ENCODE results near the gene ZNF30.
A peak's percentile ranks its signal among the peaks of the same experiment; 100 is the strongest.
"Not testable (repeated sequence)": the region's sequence is repeated elsewhere in the genome, so short reads cannot be mapped to it uniquely, and the experiment has no call there.

ZNF30 gene

DNA sequence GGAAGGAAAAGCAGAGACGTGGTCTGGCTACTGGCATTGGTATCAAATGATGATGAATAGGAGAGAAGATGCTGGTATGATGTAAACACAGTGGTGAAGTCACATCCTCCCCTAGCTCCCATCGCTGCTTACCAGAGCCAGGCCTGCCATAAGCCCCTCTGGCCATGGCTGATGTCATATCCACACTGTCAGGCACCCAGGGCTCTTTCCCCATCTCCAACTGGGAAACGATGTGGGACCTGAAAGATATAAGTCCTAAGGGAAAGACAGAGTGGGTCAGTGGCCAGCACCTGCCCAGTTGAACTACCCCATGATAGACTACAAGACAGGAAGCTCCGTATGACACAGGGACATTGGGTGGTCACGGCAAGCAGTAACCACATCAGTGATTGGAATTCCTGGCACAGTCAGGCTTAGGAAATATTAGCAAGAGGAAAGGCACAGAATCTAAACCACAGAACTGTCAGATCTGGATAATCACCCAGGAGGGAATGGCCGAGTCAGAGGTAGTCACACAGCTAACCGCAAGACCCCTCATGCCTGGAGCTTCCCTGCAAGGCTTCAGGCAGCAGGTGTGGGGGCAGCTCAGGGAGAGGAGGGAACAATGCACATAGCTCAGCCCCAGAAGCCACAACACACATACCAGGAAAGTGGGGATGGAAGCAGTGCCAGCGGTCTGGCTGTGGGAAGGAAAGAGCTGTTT is 33.6 kb downstream of the ZNF30 start:
- no peak for DNase-seq (ENCODE audit: low spot score)

DNA sequence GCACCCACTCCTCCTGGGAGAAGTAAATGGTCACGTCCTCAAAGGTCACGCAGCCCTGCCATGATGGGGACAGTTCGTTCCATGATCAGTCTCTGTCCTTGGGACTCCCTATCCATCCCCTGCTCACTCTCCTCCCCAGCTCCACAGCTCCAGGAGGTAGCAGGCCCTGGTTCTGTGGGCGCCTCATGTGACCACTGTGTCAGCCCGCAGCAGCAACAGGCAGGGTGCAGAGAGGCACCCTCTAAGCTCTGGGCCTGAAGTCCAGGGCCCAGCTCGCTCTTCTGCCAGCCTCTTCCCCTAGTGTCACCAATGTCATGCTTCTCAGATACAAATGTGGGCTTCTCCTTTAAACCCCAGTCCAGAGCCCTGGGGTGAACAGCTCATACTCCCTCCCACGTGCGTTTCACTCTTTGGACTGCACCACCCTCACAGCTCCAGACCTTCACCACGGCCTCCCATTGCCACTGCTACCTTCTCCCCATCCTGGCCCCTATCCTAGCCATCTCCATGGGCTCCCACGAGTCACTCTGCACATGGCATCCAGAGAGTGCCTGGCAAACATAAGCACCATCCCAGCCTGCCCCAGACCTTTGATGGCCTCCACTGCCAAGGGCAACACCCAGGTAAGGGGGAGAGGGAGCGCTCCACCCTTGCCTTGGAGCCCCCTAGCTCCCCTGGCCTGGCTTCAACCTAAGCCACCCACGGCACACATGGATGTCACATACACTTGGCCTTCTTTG is 34.4 kb downstream of the ZNF30 start:
- DNase-seq (ENCODE audit: low spot score): no peak

DNA sequence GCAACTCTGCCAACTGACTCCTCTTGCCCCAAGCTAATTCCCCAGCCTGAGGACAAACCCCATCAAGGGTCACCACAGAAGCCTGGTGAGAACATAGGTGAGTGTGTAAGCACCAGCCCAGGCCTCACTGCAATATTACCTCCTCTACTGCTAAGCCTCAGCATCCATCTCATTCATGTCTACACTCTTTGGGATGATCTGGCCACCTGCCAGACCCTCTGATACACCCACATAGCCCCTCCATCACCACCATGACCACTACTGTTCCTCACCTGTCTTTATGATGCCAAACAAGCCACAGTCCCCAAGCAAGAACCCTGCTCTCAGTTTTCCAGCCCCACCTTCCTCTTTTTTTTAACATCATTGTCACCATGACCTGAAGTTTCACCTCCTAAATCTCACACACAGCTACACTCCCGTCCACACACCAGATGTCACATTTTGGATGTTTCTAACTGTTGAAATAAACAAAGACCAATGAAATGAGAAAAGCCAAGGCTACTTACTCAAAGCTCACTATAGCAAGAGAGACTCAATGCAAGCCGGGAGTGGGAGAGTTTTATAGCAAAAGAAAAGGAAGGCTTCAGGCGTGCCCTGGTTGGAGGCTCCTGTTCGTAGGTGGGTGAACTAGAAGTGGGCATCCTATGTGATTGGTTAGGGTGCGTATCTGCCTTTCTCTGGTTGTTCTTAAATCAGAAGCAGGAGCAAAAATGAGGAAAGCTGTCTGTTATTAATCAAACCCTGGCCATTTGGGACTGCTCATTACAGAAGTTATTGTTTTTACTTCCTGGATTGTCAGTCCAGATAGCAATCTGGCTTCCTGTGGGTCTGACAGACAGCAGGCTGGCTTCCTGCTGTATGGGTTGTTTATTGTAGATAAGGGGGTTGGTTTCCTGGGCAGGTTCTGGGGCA is 35.3 kb downstream of the ZNF30 start:
- no peak for DNase-seq (ENCODE audit: low spot score)

DNA sequence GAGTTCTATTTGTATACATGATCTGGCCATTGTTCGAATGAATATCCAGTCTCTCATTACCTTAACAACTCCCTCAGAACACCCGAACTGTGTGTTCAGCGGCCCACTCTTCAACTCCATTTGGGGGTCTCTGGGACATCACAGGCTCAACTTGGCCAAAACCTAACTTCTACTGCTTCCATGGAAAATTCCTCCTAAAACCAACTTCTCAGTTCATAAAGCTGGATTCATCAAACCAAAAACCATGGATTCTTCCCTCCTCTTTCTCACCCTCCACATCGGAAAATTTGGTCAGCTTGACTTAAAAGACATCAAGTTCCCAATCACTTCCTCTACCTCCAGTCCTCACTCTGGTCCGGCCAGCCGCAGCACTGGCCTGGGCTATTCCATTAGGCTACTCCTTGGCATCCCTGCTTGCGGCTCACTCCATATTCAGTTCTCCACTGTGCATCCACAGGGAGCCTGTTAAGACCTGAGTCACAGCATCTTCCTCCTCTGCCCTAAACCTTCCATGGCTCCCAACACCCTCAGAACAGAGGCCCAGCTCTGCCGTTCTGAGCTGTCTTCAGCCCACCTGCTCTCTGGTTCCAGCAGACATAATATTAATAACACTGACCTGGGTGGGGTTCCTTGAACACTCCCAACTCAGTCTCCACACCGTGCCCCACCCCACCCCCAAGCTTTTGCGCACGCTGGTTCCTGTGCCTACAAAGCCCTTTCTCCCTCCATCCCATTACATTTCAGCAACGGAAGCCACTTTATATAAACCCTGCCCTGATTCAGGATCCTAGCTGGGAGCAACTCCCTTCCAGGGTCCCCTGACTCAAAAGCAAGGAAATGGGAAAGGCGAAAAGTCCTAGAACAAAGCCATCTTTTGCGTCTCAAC is 36.2 kb downstream of the ZNF30 start:
- no peak for DNase-seq (ENCODE audit: low spot score)

DNA sequence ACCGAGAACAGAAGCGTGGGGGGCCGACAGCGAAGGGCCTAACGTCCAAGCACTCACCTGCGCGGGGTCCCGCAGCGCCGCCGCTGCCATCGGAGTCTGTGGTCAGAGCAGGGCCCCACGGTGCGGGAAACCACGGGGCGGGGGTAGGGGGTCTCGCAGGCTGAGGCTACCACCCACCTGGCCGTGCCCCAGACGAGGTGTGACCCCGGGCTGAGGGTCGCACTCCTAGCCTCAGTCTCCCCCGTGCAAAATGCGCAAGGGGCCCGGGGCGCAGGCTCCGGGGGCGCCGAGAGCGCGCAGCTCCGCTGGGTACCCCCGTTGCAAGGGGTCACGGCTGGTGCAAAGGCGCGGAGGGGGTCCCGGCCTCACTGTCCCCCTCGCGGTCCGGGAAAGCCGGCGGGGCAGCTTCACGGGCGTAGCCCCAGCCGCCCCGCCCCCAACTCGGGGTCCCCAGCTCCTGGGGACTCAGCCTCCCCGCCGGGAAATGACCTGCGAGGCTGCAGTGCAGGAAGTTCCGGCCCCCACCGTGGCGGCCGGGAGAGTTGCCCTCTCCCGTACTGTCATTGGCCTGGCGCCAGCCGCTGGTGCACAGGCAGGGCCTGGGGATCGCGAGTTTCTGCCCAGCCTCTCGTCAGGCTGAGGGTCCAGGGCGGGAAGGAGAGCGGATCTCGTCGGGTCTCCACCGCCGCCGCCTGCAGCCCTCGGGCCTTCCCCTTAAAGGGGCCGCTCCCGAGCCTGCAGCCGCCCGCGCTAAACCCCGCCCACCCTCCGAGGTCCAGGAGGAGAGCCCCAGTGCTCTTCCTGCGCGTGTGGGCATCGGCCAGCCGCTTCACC is 37.1 kb downstream of the ZNF30 start, which contains the start of gene ZNF792:
Gene ZNF792, minus strand, starts transcription at position 657 of the 834 bp plus-strand sequence. Its CDS starts 567 bp downstream, at position 90.
- DNase-seq (ENCODE audit: low spot score): peak; percentile 52

DNA sequence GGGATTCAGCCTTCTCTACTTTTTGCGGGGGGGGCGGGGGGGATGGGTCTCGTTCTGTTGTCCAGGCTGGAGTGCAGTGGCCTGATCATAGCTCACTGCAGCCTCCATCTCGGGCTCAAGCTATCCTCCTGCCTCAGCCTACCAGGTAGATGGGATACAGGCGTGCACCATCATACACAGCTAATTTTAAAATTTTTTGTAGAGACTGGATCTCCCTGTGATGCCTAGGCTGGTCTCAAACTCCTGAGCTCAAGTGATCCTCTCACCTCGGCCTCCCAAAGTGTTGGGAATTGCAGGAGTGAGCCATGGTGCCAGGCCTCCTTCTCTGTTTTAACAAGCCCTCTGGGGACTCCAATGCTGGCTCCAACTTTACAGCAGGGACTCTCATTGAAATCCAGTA is 37.9 kb downstream of the ZNF30 start:
- DNase-seq (ENCODE audit: low spot score): no peak

DNA sequence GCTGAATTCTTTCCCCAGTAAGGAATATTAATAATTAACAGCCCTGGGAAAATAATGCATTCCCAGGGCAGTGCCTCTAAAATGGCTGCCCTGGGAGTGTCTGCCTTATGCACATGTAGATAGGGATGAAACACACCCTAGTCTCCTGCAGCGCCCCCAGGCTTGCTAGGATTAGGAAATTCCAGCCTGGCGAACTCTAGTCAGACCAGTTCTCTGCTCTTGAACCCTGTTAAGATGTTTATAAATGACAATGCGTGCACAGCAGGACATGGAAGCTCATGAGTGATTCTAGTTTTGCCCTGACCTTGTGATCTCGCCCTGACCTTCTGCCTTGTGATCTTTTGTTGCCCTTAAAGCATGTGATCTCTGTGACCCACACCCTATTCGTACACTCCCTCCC is 38.8 kb downstream of the ZNF30 start:
- DNase-seq (ENCODE audit: low spot score): not testable (repeated sequence)

DNA sequence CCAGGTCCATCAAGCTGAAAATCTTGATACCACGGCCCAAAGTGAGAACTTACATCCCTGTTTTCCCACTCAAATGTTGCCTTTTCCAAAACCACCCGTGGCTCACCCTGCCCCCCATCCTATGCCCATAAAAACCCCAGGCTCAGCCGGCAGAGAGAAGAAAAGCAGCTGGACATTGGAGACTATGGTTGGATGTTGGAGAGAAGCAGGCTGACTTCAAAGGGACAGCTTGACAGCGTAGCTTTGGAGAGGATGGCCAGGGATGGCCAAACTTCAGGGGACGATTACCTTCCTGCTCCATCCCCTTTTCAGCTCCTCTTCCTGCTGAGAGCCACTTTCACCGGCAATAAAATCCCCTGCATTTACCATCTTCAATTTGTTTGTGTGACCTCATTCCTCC is 40.8 kb downstream of the ZNF30 start:
- no peak for DNase-seq (ENCODE audit: low spot score)

DNA sequence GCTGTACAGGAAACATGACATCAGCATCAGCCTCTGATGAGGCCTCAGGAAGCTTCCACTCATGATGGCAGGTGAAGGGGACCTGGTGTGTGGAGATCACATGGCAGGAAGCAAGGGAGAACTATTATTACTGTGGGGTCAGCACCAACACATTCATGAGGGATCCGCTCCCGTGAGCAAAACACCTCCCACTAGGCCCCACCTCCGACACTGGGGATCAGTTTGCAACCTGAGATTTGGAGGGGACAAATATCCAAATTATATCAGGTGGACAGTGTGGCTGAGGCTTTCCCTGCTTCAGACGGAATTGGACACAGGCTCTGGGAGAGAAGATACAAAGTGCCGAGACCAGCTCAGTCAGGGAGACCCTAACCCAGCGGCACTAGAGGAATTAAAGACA is 43.0 kb downstream of the ZNF30 start:
- DNase-seq (ENCODE audit: low spot score): no peak

DNA sequence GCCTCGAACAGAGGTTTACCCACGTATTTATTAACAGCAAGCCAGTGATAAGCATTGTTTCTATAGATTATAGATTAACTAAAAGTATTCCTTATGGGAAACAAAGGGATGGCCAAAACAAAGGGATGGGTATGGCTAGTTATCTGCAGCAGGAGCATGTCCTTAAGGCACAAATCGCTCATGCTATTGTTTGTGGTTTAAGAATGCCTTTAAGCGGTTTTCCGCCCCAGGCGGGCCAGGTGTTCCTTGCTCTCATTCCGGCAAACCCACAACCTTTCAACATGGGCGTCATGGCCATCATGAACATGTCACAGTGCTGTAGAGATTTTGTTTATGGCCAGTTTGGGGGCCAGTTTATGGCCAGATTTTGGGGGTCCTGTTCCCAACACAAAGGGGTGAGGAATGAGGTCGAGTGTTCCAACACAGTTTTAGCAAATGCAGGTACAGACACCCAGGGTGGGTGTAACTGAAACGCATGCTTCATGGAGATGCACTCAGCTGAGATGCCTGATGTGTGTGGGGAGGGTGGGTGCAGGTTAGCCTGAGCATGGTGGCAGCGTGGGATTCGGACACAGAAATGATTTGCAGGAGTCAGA is 43.6 kb downstream of the ZNF30 start:
- not testable (repeated sequence) for DNase-seq (ENCODE audit: low spot score)

DNA sequence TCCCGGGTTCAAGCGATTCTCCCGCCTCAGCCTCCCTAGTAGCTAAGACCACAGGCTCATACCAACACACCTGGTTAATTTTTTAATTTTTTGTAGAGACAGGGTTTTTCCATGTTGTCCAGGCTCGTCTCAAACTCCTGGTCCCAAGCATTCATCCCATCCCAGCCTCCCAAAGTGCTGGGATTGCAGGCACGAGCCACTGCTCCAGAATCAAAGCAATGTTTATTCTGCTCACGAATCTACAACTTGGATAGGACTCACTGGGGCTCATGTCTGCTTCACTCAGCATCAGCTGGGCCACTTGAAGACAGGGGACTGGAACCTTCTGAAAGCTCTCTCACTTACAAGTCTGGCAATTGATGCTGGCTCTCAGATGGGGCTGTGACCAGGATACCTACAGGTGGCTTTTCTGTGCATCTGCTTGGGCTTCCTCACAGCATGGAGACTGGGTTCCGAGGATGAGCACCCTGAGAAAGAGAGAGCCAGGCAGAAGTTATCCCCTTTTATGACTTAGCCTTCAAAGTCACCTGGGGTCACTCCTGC is 45.5 kb downstream of the ZNF30 start:
- no peak for DNase-seq (ENCODE audit: low spot score)

DNA sequence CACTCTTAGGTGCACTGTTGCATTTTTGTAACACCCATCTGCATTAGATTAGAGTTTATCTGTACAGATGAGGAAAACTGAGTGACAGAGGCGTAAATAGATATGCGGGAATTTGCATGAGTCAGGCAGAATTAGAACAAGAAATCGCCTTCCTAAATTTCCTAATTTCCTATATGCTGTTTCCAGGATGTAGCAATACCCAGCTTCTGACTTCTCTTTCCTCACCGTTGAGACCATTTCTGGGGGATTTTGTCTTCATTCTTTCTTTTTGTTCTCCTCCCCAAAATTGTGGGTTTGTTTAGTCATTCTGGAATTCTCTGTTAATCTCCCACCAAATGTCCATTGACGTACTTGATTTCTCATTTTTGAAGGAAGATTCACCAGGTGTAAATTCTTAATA is 47.9 kb downstream of the ZNF30 start:
- no peak for DNase-seq (ENCODE audit: low spot score)

DNA sequence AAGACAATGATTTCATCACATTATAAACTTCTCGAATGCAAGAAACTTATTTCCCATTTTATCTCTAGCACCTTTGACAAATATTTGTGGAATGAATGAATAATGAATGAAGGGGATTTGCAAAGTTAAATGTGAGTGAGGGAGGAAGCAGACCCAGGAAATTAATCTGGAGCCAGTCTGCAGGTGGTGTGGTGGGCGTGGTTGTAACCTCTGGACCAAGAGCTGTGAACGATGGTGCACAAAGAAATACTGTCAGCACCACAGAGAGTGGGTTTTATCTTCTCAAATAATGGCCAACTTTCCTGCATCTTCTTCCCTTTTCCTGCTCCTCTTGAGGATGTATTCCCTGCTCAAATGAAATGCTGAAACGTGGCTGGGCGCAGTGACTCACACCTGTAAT is 48.4 kb downstream of the ZNF30 start:
- no peak for DNase-seq (ENCODE audit: low spot score)

DNA sequence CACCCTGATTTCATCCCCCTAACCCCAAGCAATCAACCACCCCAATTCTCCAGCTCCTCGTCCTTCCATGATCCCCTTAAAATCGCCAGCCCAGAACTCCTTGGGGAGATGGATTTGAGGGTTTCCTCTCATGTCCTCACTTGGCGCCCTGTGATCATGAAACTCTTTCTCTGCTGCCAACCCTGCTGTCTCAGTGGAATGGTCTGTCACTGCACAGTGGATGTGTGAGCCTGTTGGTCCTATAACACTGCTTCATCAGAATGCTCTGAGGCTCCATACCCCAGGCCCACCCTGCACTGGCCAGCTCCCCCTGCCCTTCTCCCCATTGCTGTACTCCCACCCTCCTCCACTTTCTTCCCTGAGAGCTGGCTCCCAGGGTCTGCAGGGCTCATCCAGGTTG is 49.9 kb downstream of the ZNF30 start:
- DNase-seq (ENCODE audit: low spot score): no peak

DNA sequence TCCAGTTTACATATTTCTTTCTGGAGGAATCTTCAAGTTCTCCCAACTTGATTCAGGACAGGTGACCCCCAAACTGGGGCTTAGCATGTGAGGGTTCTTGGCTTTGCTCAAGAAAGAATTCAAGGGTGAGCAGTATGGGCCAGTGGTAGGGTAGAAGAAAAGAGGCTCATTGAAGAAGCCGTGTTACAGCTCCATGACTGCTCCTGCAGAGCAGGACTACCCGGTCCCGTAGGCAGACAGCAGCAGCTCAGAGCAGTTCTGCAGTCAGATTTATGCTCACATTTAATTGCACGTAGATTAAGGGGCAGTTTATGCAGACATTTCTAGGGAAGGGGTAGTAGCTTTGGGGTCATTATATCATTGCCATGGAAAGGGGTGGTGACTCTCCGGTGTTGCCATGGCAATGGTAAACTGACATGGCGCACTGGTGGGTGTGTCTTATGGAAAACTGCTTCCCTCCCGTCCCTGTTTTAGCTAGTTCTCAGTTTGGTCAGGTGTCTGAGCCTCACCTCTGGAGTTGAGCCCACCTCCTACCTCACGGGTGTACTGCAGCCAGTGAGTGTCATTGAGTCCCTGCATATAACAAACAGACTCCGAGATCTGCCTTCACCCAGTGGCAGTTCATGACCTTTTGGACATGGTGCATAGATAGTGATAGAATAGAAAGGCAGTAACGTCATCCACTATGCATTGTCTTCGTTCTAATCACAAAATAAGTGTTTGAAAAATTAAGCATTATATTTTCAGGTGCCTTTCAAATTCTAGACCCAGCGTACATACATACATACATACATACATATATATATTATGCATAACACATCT is 53.3 kb downstream of the ZNF30 start:
- DNase-seq (ENCODE audit: low spot score): no peak

DNA sequence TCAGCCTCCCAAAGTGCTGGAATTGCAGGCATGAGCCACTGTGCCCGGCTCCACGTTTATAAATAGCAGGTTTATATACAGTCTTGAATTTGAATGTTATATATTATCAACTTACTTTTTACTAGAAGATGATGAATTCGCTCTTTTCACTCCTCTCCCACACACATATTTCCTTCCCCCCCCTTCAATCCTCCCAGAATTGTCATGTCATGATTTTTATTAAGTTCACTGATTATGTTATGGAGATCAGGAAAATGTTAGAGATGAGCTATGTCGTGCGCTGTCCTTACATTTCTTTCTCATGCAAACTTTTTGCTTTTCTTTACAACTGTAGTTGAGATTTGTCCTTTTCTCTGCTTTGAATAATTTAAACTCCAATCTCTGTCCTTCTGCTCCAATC is 55.6 kb downstream of the ZNF30 start:
- no peak for DNase-seq (ENCODE audit: low spot score)

DNA sequence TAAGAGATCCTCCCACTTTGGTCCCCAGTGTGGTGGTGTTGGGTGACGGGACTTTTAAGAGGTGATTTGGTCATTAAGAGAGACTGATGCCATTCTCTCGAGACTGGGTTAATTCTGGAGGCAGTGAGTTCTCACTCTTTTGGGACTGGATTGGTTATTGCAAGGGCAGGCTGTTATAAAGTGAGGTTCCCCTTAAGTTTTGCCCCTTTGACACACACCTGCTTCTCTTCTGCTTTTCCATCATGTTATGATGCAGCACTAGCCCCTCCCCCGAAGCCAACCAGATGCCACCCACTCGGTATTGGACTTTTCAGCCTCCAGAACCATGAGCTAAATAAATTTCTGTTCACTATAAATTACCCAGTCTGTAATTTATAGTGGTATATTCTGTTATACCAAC is 57.1 kb downstream of the ZNF30 start:
- DNase-seq (ENCODE audit: low spot score): no peak

DNA sequence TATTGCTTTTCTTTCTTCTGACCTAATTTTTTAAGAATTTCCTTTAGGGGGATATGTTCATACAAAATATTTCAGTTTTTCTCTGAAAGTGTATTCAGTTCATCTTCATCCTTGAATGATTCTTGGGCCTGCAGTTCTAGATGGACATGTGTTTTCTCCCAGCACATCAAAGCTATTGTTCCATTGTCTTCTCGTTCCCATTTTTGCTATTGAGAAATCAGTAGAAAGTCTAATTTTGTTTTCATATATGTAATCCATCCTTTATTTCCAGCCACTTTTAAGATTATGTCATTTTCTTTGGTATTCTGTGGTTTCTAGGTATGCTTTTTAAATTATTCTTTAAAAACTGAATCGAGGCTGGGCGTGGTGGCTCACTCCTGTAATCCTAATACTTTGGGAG is 57.6 kb downstream of the ZNF30 start:
- no peak for DNase-seq (ENCODE audit: low spot score)

Data from Ammon's horn (tissue), 1 donor.